Right forelimb (tissue), 1 donor: ENCODE measurements around the gene OCRL.
"Not testable (repeated sequence)": the region's sequence is repeated elsewhere in the genome, so short reads cannot be mapped to it uniquely, and the experiment has no call there.

Experiments
- DNase-seq: peaks from one replicate; pipeline ENCODE4 v3.0.0-alpha.2; 2018

OCRL gene

GRCh38 chrX:129540722-129541184 lies 694 bp downstream of the OCRL start:
- no peak for DNase-seq

GRCh38 chrX:129544780-129545179 lies 4.7 kb downstream of the OCRL start:
- DNase-seq = no peak

- DNase-seq = no peak
Measured at GRCh38 chrX:129545408-129545807, 5.3 kb downstream of the OCRL start.

DNA sequence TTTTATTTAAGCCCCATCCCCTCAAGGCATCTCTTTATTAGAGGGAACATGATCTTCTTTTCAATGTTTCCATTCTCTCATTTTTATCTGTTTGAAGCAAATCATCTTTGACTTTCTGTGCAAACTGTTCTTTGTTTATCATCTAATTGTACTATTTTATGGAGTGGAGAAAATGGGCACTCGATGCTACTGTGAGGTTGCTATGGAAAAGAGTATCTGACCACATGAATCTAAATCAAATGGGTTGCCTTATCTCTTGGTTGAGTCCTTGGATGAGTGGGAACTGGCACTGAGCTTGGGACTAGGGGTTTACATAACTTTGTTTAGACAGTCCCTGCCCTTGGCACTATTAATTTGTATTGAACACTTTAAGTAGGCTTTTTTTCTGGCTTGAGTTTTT lies 9.1 kb downstream of the OCRL start:
- no peak for DNase-seq

DNA sequence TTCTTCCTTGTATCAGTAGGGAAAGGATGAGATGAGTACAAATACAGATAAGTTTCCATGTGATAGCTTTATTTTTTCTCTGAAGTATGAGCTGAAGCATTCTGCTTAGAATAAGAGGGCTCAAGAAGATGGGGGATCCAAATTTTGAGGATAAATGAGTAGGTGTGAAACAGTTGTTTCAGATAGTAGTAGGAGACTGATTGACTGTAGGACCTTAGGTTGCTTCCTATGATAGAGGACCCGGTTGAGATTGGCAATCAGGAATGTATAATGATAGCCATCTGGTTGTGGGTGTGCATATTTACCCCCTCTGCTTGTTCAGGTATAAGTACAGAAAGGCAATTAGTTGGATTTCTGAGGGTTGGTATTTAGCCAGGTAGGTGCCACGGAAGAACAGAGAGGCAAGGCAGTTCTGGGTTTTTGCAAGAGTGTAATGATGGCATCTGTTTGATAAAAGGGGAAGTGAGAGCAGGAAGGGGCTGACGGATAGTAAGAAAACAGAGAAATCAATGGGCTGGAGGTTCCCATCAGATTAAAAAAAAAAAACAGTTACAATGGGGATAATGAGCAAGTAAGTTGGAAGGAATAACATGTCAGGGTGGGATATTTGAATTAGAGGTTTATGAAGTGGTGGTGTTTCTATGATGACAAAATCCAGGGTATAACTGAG lies 13.7 kb downstream of the OCRL start:
- no peak for DNase-seq

- DNase-seq = not testable (repeated sequence)
Measured at GRCh38 chrX:129554816-129555215, 14.8 kb downstream of the OCRL start.

- DNase-seq = no peak
Measured at GRCh38 chrX:129556806-129557315, 16.8 kb downstream of the OCRL start.

DNA sequence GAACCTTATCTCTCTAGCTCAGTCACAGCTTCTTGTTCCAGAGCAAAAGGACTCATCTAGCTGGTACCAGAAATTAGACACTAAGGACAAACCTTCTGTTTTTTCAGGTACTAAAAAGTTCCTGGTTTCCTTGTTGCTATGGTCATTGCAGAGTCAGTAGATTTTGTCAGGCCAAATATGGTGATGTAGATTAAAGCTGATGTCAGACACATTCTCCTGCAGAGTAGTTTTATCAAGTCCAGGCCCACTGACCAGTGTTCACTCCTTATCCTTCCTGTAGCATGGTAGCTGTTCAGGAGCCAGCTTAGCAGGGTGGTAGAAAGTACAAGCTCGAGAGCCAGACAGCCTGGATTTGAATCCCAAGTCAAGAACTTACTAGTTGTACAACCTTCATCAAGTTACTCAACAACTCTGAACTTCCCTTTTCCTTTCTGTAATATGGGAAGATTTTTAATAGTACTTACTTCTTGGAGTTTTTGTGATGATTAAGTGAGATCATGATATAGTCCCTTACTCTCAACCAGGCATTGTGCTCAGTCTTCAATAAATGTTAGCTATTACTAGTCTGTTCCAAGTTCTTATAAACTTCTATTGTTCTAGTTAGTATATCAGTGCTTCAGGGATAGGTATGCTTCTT lies 17.9 kb downstream of the OCRL start:
- DNase-seq = no peak

DNA sequence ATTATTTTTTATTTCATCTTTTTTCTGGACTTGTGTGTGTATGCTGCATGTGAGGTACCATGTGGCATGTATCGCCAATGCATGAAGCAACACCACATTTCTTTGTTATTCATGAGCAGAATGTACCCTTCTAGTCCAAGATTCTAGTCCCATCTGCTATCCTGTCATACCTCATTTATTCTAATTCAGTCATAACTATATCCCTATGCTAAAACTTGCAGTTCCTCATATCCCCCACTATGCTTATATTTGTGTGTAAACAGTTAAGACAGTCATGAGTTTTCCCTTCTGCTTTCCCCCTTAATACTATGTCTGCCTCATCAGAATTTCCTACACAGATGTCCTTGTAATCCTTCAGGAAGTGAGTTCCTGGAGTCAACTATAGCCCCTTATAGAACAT lies 19.7 kb downstream of the OCRL start:
- DNase-seq = no peak

- no peak for DNase-seq
Measured at GRCh38 chrX:129561453-129561852, 21.4 kb downstream of the OCRL start.

DNA sequence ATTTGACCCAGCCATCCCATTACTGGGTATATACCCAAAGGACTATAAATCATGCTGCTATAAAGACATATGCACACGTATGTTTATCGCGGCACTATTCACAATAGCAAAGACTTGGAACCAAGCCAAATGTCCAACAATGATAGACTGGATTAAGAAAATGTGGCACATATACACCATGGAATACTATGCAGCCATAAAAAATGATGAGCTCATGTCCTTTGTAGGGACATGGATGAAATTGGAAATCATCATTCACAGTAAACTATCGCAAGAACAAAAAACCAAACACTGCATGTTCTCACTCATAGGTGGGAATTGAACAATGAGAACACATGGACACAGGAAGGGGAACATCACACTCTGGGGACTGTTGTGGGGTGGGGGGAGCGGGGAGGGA lies 24.3 kb downstream of the OCRL start:
- DNase-seq = not testable (repeated sequence)

DNA sequence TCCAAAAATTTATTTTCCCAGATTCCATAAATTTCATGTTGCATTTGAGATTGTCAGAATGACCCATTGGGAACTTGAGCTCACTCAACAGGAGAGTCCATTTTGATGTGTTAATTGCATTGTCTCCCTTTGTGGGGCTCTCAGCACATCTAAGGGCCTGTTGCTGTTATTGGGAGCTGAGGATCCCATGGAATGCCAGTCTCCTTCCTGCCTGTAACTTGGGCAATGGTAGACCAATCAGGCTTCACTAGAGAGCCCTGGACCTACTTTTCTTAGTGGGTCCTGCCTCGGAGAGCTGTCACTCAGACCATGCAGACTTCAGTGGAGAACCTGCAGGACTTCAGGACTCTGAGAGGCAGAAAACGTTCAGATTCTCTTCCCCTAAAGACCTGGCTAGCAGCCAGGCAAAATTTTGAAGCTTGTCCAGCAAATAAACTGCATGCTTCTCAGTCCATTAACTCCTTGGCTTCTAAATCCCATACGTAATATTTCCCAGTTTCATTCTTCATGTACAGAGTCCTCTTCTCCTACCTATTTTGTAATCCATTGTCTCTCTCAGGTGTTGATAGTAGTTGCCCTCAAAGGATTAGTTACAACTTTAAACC lies 25.1 kb downstream of the OCRL start:
- peak; percentile 62 for DNase-seq

- peak; percentile 46 for DNase-seq
Measured at GRCh38 chrX:129566073-129566472, 26.0 kb downstream of the OCRL start.

GRCh38 chrX:129568349-129568748 lies 28.3 kb downstream of the OCRL start:
- no peak for DNase-seq

DNA sequence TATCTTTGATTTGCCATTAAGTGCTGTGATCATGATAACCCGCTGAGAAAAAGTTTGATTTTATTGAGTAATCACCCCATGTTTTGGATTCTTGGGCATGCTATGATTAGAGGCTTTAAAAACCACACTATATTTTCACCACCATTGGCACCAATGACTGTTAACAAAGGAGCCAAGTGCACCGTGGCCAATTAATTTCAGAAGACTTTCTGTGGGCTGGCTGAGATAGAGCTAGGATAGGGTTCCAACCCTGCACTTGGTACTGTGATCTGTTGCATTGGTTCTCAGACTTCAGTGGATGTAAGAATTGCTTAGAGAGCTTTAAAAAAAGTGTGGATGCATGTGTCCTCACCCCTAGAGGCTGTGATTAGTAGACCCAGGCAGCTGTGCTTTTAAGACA lies 32.4 kb downstream of the OCRL start:
- DNase-seq = no peak

- DNase-seq = not testable (repeated sequence)
Measured at GRCh38 chrX:129573652-129574051, 33.6 kb downstream of the OCRL start.

- no peak for DNase-seq
Measured at GRCh38 chrX:129574214-129574613, 34.2 kb downstream of the OCRL start.

- no peak for DNase-seq
Measured at GRCh38 chrX:129576539-129576938, 36.5 kb downstream of the OCRL start.

- no peak for DNase-seq
Measured at GRCh38 chrX:129577473-129577872, 37.4 kb downstream of the OCRL start.

- no peak for DNase-seq
Measured at GRCh38 chrX:129577877-129578276, 37.8 kb downstream of the OCRL start.

GRCh38 chrX:129581904-129582303 lies 41.8 kb downstream of the OCRL start:
- DNase-seq = no peak

DNA sequence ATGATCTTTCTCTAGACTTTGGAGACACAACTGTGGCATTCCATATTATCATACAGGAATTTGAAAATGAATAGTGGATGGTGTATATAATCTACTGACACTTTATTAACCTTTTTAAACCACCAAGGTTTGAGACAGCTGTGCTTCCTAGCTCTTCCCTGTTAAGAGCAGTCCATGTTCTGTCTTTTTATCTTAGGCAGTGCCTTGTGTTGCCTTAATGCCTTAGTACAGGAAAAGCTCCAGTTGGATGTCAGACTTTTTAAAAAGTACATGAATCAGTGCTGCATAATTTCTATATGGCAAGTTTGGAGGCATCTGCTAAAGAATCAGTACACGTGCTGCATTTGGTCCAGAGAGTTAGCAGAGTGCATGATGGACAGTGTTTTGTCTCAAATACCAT lies 45.1 kb downstream of the OCRL start:
- no peak for DNase-seq

GRCh38 chrX:129585691-129586090 lies 45.6 kb downstream of the OCRL start:
- DNase-seq = no peak

GRCh38 chrX:129586446-129586845 lies 46.4 kb downstream of the OCRL start:
- DNase-seq = no peak
